ENCODE measurements around the gene BUD13. TPM values are rescaled to one million over a fixed set of nuclear protein-coding genes. Genes with fewer than 3 reads are reported as not detected.
"Not testable (repeated sequence)": the region's sequence is repeated elsewhere in the genome, so short reads cannot be mapped to it uniquely, and the experiment has no call there.

The BUD13 gene
- total and polyA plus RNA-seq, 3 experiments from 2014 or later = 15.0 to 32.3 (median 31.4) TPM

DNA sequence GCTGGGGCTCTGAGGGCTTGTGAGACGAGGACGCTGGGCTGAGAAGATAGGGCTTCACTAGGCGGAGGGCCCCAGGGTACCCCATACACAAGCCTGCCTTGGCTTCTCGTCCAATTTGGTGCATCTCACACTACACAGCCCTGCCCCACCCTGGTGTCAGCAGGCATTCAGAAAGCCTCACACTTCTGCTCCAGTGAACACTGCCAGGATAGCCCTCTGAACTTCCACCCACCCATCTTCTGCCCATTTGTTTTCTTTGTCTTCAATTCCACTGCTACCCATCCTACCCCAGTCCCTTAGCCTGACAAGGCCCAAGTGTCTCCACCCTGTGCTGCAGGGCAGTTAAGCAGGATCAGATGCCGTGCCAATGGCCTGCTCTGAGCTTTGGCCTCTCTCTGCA is 1.9 kb upstream of the BUD13 start:
- Histone ChIP-seq H3K4me3 (ENCODE audit: low read length) (no peak overlapping the region), H3K36me3 (ENCODE audit: insufficient read depth, low read length) (peaks cover 21% of the 10 kb centered on the region), H3K27me3 (ENCODE audit: insufficient read depth, low read length, poor library complexity, severe bottlenecking) (no peaks in the 10 kb centered on the region), H3K27ac (ENCODE audit: low read depth, low read length) (no peak overlapping the region), H3K4me1 (ENCODE audit: insufficient read depth, low read length) (peaks cover 25% of the 10 kb centered on the region), H3K9me3 (ENCODE audit: low read length) (no peaks in the 10 kb centered on the region)
- peak overlapping the region in 4 of 8 donors; percentile 41 to 99 (median 71) for H3K27ac Mint-ChIP-seq
- POLR2A ChIA-PET = interaction anchor here (0.7 kb wide), 1 partner anchor 315 kb away, joined by 10 read pairs; no protein-coding TSS in a partner anchor
- H3K9me3 Mint-ChIP-seq = peaks cover 0 to 2% (median 0%) of the 10 kb centered on the region in 5 donors
- H3K4me1 Mint-ChIP-seq = peaks cover 28 to 39% (median 35%) of the 10 kb centered on the region in 3 donors
- no peaks in the 10 kb centered on the region for H3K27me3 Mint-ChIP-seq
- peaks cover 10 to 54% (median 24%) of the 10 kb centered on the region in 3 donors for H3K36me3 Mint-ChIP-seq
- CTCF ChIA-PET = interaction anchor here (0.6 to 2.3 kb wide), 2 partner anchors 13 to 493 kb away, joined by 3 to 14 read pairs; partner anchors contain the start of gene ZPR1
- no peak for DNase-seq
- H3K4me3 Mint-ChIP-seq = peak overlapping the region in 3 of 7 donors; percentile 39 to 57 (median 52)

- POLR2A ChIA-PET = interaction anchor here (0.7 to 1.4 kb wide), 5 partner anchors 14 to 262 kb away, joined by 3 to 24 read pairs (median 3); partner anchors contain the start of genes APOA5 and ZPR1
- peaks cover 10 to 50% (median 14%) of the 10 kb centered on the region in 3 donors for H3K36me3 Mint-ChIP-seq
- H3K4me1 Mint-ChIP-seq = peaks cover 33 to 46% (median 41%) of the 10 kb centered on the region in 3 donors
- H3K4me3 Mint-ChIP-seq = peak overlapping the region; percentile 90 to 99 (median 94)
- H3K9me3 Mint-ChIP-seq = peaks cover 0 to 2% (median 0%) of the 10 kb centered on the region in 5 donors
- CTCF ChIA-PET = interaction anchor here (0.8 to 2.3 kb wide), 6 partner anchors 14 to 332 kb away, joined by 3 to 14 read pairs (median 4); partner anchors contain the start of genes APOA5 and ZPR1
- peak overlapping the region; percentile 90 to 100 (median 98) for H3K27ac Mint-ChIP-seq
- no peak for DNase-seq
- Histone ChIP-seq H3K36me3 (ENCODE audit: insufficient read depth, low read length) (peaks cover 9% of the 10 kb centered on the region), H3K4me1 (ENCODE audit: insufficient read depth, low read length) (peaks cover 25% of the 10 kb centered on the region), H3K27ac (ENCODE audit: low read depth, low read length) (peak overlapping the region; percentile 65), H3K27me3 (ENCODE audit: insufficient read depth, low read length, poor library complexity, severe bottlenecking) (no peaks in the 10 kb centered on the region), H3K9me3 (ENCODE audit: low read length) (no peaks in the 10 kb centered on the region), H3K4me3 (ENCODE audit: low read length) (peak overlapping the region; percentile 72)
- H3K27me3 Mint-ChIP-seq = no peaks in the 10 kb centered on the region
These were observed 663 bp upstream of the BUD13 start for GRCh38 chr11:116773203-116774097.

- Mint-ChIP-seq H3K36me3 (peaks cover 2 to 41% (median 7%) of the 10 kb centered on the region in 3 donors), H3K4me3 (peak overlapping the region; percentile 90 to 99 (median 94)), H3K27ac (peak overlapping the region in 7 of 8 donors; percentile 90 to 100 (median 99)), H3K4me1 (peaks cover 31 to 46% (median 41%) of the 10 kb centered on the region in 3 donors), H3K27me3 (no peaks in the 10 kb centered on the region), H3K9me3 (peaks cover 0 to 2% (median 0%) of the 10 kb centered on the region in 5 donors)
- CTCF ChIA-PET = interaction anchor here (1.4 kb wide), 1 partner anchor 19 kb away, joined by 5 read pairs; no protein-coding TSS in a partner anchor
- no peak for DNase-seq
- Histone ChIP-seq H3K9me3 (ENCODE audit: low read length) (no peaks in the 10 kb centered on the region), H3K27me3 (ENCODE audit: insufficient read depth, low read length, poor library complexity, severe bottlenecking) (no peaks in the 10 kb centered on the region), H3K27ac (ENCODE audit: low read depth, low read length) (peak overlapping the region; percentile 88), H3K4me1 (ENCODE audit: insufficient read depth, low read length) (peaks cover 25% of the 10 kb centered on the region), H3K36me3 (ENCODE audit: insufficient read depth, low read length) (no peaks in the 10 kb centered on the region), H3K4me3 (ENCODE audit: low read length) (peak overlapping the region; percentile 87)
- POLR2A ChIA-PET = interaction anchor here (1.2 kb wide), 1 partner anchor 16 kb away, joined by 5 read pairs; the partner anchor contains the start of gene ZPR1
These were observed 852 bp downstream of the BUD13 start for GRCh38 chr11:116771935-116772334.

- Mint-ChIP-seq H3K36me3 (peaks cover 14 to 86% (median 19%) of the 10 kb centered on the region in 3 donors), H3K27ac (no peak overlapping the region), H3K27me3 (no peaks in the 10 kb centered on the region), H3K4me1 (peaks cover 0 to 21% (median 16%) of the 10 kb centered on the region in 3 donors), H3K4me3 (no peak overlapping the region), H3K9me3 (no peaks in the 10 kb centered on the region)
- peaks cover 33% of the 10 kb centered on the region for H3K36me3 ChIP-seq (ENCODE audit: insufficient read depth, low read length)
- CTCF ChIA-PET = no interaction called here
- no peak overlapping the region for H3K4me3 ChIP-seq (ENCODE audit: low read length)
- no peak overlapping the region for H3K27ac ChIP-seq (ENCODE audit: low read depth, low read length)
- no peaks in the 10 kb centered on the region for H3K9me3 ChIP-seq (ENCODE audit: low read length)
- no peak for DNase-seq
- POLR2A ChIA-PET = no interaction called here
- H3K4me1 ChIP-seq (ENCODE audit: insufficient read depth, low read length) = no peaks in the 10 kb centered on the region
- H3K27me3 ChIP-seq (ENCODE audit: insufficient read depth, low read length, poor library complexity, severe bottlenecking) = no peaks in the 10 kb centered on the region
These were observed 10.7 kb downstream of the BUD13 start for GRCh38 chr11:116762132-116762531.

- CTCF ChIA-PET; H3K27ac Mint-ChIP-seq; H3K9me3 ChIP-seq (ENCODE audit: low read length); H3K9me3 Mint-ChIP-seq; H3K4me3 Mint-ChIP-seq; H3K4me3 ChIP-seq (ENCODE audit: low read length); H3K27me3 Mint-ChIP-seq; DNase-seq; H3K4me1 Mint-ChIP-seq; H3K27me3 ChIP-seq (ENCODE audit: insufficient read depth, low read length, poor library complexity, severe bottlenecking); H3K4me1 ChIP-seq (ENCODE audit: insufficient read depth, low read length); H3K27ac ChIP-seq (ENCODE audit: low read depth, low read length): not testable (repeated sequence)
- H3K36me3 ChIP-seq (ENCODE audit: insufficient read depth, low read length) = peaks cover 17% of the 10 kb centered on the region
- peaks cover 10 to 79% (median 28%) of the 10 kb centered on the region in 3 donors for H3K36me3 Mint-ChIP-seq
- POLR2A ChIA-PET = interaction anchor here (0.6 kb wide), 1 partner anchor 351 kb away, joined by 6 read pairs; no protein-coding TSS in a partner anchor
These were observed 16.7 kb downstream of the BUD13 start for GRCh38 chr11:116756044-116756443.

DNA sequence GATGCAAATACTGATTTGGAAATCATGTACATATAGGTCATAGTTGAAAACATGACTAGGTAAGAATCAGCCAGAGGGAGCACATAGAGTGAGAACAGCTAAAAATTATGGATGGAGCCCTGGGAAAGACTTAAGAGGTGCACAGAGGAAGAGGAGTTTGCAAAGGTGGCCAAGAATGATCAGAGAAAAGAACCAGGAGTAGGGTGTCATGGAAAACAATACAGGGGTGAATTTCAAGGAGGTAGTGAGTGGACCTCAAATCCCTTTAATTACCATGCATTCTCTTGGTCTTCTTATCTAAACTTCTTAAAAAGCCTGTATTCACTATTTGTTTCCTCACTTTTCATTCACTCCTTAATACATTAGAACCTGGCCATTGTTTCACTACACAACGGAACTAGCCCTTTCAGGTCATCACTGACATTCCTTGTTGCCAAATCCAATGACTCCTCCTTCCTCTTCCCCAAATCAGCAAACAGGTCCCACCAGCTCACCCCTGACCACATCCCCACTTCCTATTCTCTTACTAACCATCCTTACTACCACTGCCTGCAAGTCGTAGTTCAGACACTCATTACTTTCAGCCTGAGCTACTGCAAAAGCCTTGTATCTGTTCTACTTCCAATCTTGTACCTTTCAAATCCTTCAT is 22.6 kb downstream of the BUD13 start:
- H3K4me1 ChIP-seq (ENCODE audit: insufficient read depth, low read length) = no peaks in the 10 kb centered on the region
- no peaks in the 10 kb centered on the region for H3K9me3 Mint-ChIP-seq
- ChIA-PET CTCF (interaction anchor here (1.3 kb wide), 1 partner anchor 86 kb away, joined by 4 read pairs; no protein-coding TSS in a partner anchor), POLR2A (interaction anchor here (0.5 kb wide), 1 partner anchor 382 kb away, joined by 3 read pairs; no protein-coding TSS in a partner anchor)
- peaks cover 28% of the 10 kb centered on the region for H3K36me3 ChIP-seq (ENCODE audit: insufficient read depth, low read length)
- peaks cover 0 to 8% (median 0%) of the 10 kb centered on the region in 3 donors for H3K4me1 Mint-ChIP-seq
- H3K36me3 Mint-ChIP-seq = peaks cover 0 to 56% (median 26%) of the 10 kb centered on the region in 3 donors
- H3K27me3 ChIP-seq (ENCODE audit: insufficient read depth, low read length, poor library complexity, severe bottlenecking) = no peaks in the 10 kb centered on the region
- no peaks in the 10 kb centered on the region for H3K27me3 Mint-ChIP-seq
- no peak overlapping the region for H3K27ac ChIP-seq (ENCODE audit: low read depth, low read length)
- no peak for DNase-seq
- H3K4me3 Mint-ChIP-seq = no peak overlapping the region
- no peaks in the 10 kb centered on the region for H3K9me3 ChIP-seq (ENCODE audit: low read length)
- no peak overlapping the region for H3K27ac Mint-ChIP-seq
- no peak overlapping the region for H3K4me3 ChIP-seq (ENCODE audit: low read length)

GRCh38 chr11:116742104-116742503 is 30.7 kb downstream of the BUD13 start:
- no peaks in the 10 kb centered on the region for H3K9me3 Mint-ChIP-seq
- peaks cover 0 to 13% (median 6%) of the 10 kb centered on the region in 3 donors for H3K36me3 Mint-ChIP-seq
- Histone ChIP-seq H3K9me3 (ENCODE audit: low read length) (no peaks in the 10 kb centered on the region), H3K27me3 (ENCODE audit: insufficient read depth, low read length, poor library complexity, severe bottlenecking) (no peaks in the 10 kb centered on the region), H3K36me3 (ENCODE audit: insufficient read depth, low read length) (no peaks in the 10 kb centered on the region), H3K4me3 (ENCODE audit: low read length) (no peak overlapping the region), H3K4me1 (ENCODE audit: insufficient read depth, low read length) (no peaks in the 10 kb centered on the region), H3K27ac (ENCODE audit: low read depth, low read length) (no peak overlapping the region)
- ChIA-PET CTCF (interaction anchor here (1.0 to 2.1 kb wide), 9 partner anchors 9 to 438 kb away, joined by 3 to 6 read pairs (median 3); no protein-coding TSS in a partner anchor), POLR2A (no interaction called here)
- no peaks in the 10 kb centered on the region for H3K27me3 Mint-ChIP-seq
- H3K4me1 Mint-ChIP-seq = no peaks in the 10 kb centered on the region
- no peak for DNase-seq
- no peak overlapping the region for H3K4me3 Mint-ChIP-seq
- no peak overlapping the region for H3K27ac Mint-ChIP-seq
